ENCODE data around the gene FAM124A. TPM values are rescaled to one million over a fixed set of nuclear protein-coding genes. Genes with fewer than 3 reads are reported as not detected.
A peak's percentile ranks its signal among the peaks of the same experiment; 100 is the strongest.

Gene FAM124A
- total and polyA plus RNA-seq, 2 of the 8 experiments (the other 6 are each of a cell fraction or from before 2014, with no cell fraction given): 40.7 to 49.9 TPM

DNA sequence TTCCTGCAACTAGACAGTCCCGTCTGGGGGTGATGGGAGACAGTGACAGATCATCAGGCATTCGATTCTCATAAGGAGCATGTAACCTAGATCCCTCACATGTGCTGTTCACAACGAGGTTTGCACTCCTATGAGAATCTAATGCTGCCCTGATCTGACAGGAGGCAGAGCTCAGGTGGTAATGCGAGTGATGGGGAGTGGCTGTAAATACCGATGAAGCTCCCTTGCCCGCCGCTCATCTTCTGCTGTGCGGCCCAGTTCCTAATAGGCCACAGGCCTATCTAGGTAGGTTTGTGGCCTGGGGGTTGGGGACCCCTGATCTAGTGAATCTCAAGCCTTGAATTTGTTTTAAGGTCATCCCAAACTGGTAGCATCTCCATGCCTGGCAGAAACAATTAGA is 27.3 kb upstream of the FAM124A start:
- peaks cover 0 to 2% (median 0%) of the 10 kb centered on the region in 4 experiments; a peak in 2 of 7 replicates for H3K27me3 ChIP-seq (replicated peaks in 1 of 4; ENCODE audit: control insufficient read depth in 3 of 4, extremely low read depth in 1 of 4, insufficient read depth in 3 of 4, low read length in 3 of 4)

More for the DNA sequence above, 27.3 kb upstream of the FAM124A start:
- no peaks in the 10 kb centered on the region; the same call in 1 of the 2 replicates for H3K23me2 ChIP-seq (ENCODE audit: low read depth, low read length)
- H3K4ac ChIP-seq (replicated peaks; ENCODE audit: insufficient read length, low read depth, low read length): no peak overlapping the region
- FAIRE-seq (no peak), DNase-seq (ENCODE audit: low read depth in 1 of 2, low spot score in 2 of 2) (peak in 1 of 2 experiments; percentile 14)
- ChIA-PET CTCF (ENCODE audit: partially characterized antibody) (interaction anchor here (1.0 kb wide), 1 partner anchor 91 kb away, joined by 3 read pairs; no protein-coding TSS in a partner anchor), POLR2A (ENCODE audit: partially characterized antibody) (interaction anchor here (1.9 to 10.8 kb wide), 2 partner anchors 16 to 85 kb away, joined by 4 to 183 read pairs; no protein-coding TSS in a partner anchor)
- H3K4me1 ChIP-seq (replicated peaks in 1 of 4; ENCODE audit: control insufficient read depth in 3 of 4, insufficient read depth in 4 of 4, low read length in 3 of 4): no peaks in the 10 kb centered on the region
- 0 out of 8 replicates have a peak, but pooled peaks cover 0 to 2% (median 0%) of the 10 kb centered on the region in 4 experiments for H3K36me3 ChIP-seq (ENCODE audit: control insufficient read depth in 2 of 4, insufficient read depth in 4 of 4, low read length in 3 of 4)
- H3K4me3 ChIP-seq (ENCODE audit: extremely low read depth in 1 of 4, insufficient read depth in 2 of 4, low read depth in 3 of 4, low read length in 4 of 4): no peak overlapping the region
- no peak overlapping the region for H2BK5ac ChIP-seq (ENCODE audit: low read depth, low read length)
- no peak overlapping the region for H3K14ac ChIP-seq (ENCODE audit: insufficient read length)
- no peak overlapping the region for H3K56ac ChIP-seq (replicated peaks; ENCODE audit: insufficient read length, low read depth, low read length)
- no peak overlapping the region for H3K23ac ChIP-seq (ENCODE audit: insufficient read length)
- 95% methylated on average over 8 of the region's 8 CpGs; no CpG with 5 or more reads in 1 of the 2 experiments for WGBS, 2 experiments (ENCODE audit: extremely low coverage in 1 of 2, insufficient coverage in 1 of 2, insufficient read length in 1 of 2, insufficient replicate concordance in 2 of 2, low coverage in 1 of 2, low lambda C conversion rate in 2 of 2, missing lambda C conversion rate in 1 of 2)
- H3K18ac ChIP-seq (ENCODE audit: extremely low read depth, low read length): no peak overlapping the region
- no peak overlapping the region for H3K4me2 ChIP-seq (ENCODE audit: insufficient read depth in 1 of 2, low read depth in 2 of 2, low read length in 2 of 2)
- H4K5ac ChIP-seq (ENCODE audit: insufficient read length, low read depth, low read length): no peak overlapping the region
- H3K79me1 ChIP-seq (ENCODE audit: low read depth, low read length): no peaks in the 10 kb centered on the region
- no peaks in the 10 kb centered on the region for H4K20me1 ChIP-seq (replicated peaks in 1 of 2; ENCODE audit: control insufficient read depth in 1 of 2, insufficient read depth in 2 of 2, low read length in 2 of 2)
- no peak overlapping the region for H2BK12ac ChIP-seq (ENCODE audit: low read depth, low read length)
- no peak overlapping the region for H4K8ac ChIP-seq (ENCODE audit: extremely low read depth, insufficient read depth, low read length)
- H3K9me3 ChIP-seq (ENCODE audit: insufficient read depth in 2 of 2, low read depth in 1 of 2, low read length in 1 of 2): no peaks in the 10 kb centered on the region
- TF ChIP-seq TAF7 (optimal IDR thresholded peaks at IDR 0.05; ENCODE audit: borderline replicate concordance, low read depth, low read length) (no peak), SUZ12 (IDR thresholded peaks at IDR 0.05; ENCODE audit: low read length) (no peak), TBP (IDR thresholded peaks at IDR 0.05; ENCODE audit: low read depth, low read length) (no peak), RXRA (IDR thresholded peaks at IDR 0.05; ENCODE audit: insufficient read depth, low read depth, low read length) (no peak), RNF2 (IDR thresholded peaks at IDR 0.05; ENCODE audit: borderline replicate concordance, low read depth, low read length, missing control alignments, poor library complexity, severe bottlenecking) (no peak), CREB1 (IDR thresholded peaks at IDR 0.05) (no peak), TAF1 (IDR thresholded peaks at IDR 0.05; ENCODE audit: low read depth, low read length) (no peak), BACH1 (IDR thresholded peaks at IDR 0.05; ENCODE audit: low read length) (no peak), SP2 (IDR thresholded peaks at IDR 0.05; ENCODE audit: low read length) (no peak), SIN3A (conservative IDR thresholded peaks at IDR 0.05 in 1 of 2, IDR thresholded peaks at IDR 0.05 in 1 of 2; ENCODE audit: low read depth in 1 of 2, low read length in 2 of 2) (no peak)
- H3K9ac ChIP-seq (replicated peaks in 1 of 4; ENCODE audit: extremely low read depth in 1 of 4, low read depth in 3 of 4, low read length in 3 of 4): no peak overlapping the region
- no peak overlapping the region for H2AK5ac ChIP-seq (ENCODE audit: low read depth, low read length)
- no peak overlapping the region for H2AFZ ChIP-seq (ENCODE audit: low read length)
- no peak overlapping the region for H2BK15ac ChIP-seq (ENCODE audit: low read length)
- no peaks in the 10 kb centered on the region for H3K79me2 ChIP-seq (ENCODE audit: control insufficient read depth in 1 of 2, insufficient read depth in 2 of 2, low read length in 2 of 2)
- H2BK120ac ChIP-seq (replicated peaks; ENCODE audit: low read depth, low read length): no peak overlapping the region
- H3K27ac ChIP-seq (ENCODE audit: low read depth, low read length): no peak overlapping the region
- H4K91ac ChIP-seq (replicated peaks; ENCODE audit: insufficient read length, low read length): no peak overlapping the region
- no peak overlapping the region for H2BK20ac ChIP-seq (ENCODE audit: low read length)

All from H1 (cell line).